Chondrocyte (in vitro differentiated cells): ENCODE results near the gene GPRC5C. TPM values are rescaled to one million over a fixed set of nuclear protein-coding genes. Genes with fewer than 3 reads are reported as not detected.

Experiments used
- DNase-seq: peaks from one replicate; pipeline ENCODE4 v3.0.0; 2021; ENCODE audit warnings: mixed read lengths, low spot score
- H3K27ac Mint-ChIP-seq: one replicate; pipeline ENCODE4 v1.8.0; 2021; ENCODE audit warnings: mild to moderate bottlenecking, moderate library complexity, mixed read lengths; ENCODE audit not compliant: unreplicated experiment
- H3K27me3 Mint-ChIP-seq: 2 replicates; pipeline ENCODE4 v1.8.0; 2021; ENCODE audit warnings: low read depth, mixed read lengths
- H3K36me3 Mint-ChIP-seq: 2 replicates; pipeline ENCODE4 v1.8.0; 2021; ENCODE audit warnings: low read depth, mixed read lengths
- H3K4me1 Mint-ChIP-seq: 2 replicates; pipeline ENCODE4 v1.8.0; 2021; ENCODE audit warnings: low read depth, mild to moderate bottlenecking, mixed read lengths
- H3K4me3 Mint-ChIP-seq: one replicate; pipeline ENCODE4 v1.8.0; 2021; ENCODE audit warnings: mild to moderate bottlenecking, moderate library complexity, mixed read lengths; ENCODE audit not compliant: unreplicated experiment
- H3K9me3 Mint-ChIP-seq: 2 replicates; pipeline ENCODE4 v1.8.0; 2021; ENCODE audit warnings: low read depth, mixed read lengths
- total RNA-seq: library from RNA; stranded (reverse); gene quantifications from 3 replicates; pipeline ENCODE4 v1.2.1, GENCODE V29; 2021
- TF ChIP-seq, protein P1 (sequence below): fragments of 200-600 bp; sonication (generic); IDR thresholded peaks from 2 replicates; pipeline ENCODE4 v1.5.0; 2021; ENCODE audit warnings: antibody characterized with exemption, mild to moderate bottlenecking, moderate library complexity

The GPRC5C gene
- total RNA-seq, 1 donor from 2014 or later = 47.8 TPM

DNA sequence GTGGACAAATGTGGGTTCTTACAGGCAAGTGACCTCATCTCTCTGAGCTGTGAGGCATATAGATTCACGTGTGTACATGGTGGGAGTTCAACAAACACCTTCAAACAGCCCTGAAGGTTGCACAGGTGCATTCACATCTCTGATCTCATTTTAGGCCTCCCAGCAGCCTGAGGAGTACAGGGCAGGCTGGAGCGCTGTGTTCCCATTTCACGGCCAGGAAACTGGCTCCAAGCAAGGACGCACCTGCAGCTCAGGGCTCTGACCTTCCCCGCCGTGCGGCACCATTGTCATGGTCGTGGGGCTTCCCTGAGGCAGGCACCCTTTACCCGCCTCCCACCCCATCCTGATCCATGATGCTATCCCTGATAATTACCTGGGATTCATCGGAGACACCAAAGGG lies 29.7 kb downstream of the GPRC5C start:
- Mint-ChIP-seq H3K27me3 (peaks cover 22% of the 10 kb centered on the region), H3K36me3 (no peaks in the 10 kb centered on the region), H3K9me3 (no peaks in the 10 kb centered on the region), H3K4me1 (peaks cover 3% of the 10 kb centered on the region), H3K27ac (no peak overlapping the region), H3K4me3 (no peak overlapping the region)
- no peak for DNase-seq
- TF ChIP-seq, protein P1, sequence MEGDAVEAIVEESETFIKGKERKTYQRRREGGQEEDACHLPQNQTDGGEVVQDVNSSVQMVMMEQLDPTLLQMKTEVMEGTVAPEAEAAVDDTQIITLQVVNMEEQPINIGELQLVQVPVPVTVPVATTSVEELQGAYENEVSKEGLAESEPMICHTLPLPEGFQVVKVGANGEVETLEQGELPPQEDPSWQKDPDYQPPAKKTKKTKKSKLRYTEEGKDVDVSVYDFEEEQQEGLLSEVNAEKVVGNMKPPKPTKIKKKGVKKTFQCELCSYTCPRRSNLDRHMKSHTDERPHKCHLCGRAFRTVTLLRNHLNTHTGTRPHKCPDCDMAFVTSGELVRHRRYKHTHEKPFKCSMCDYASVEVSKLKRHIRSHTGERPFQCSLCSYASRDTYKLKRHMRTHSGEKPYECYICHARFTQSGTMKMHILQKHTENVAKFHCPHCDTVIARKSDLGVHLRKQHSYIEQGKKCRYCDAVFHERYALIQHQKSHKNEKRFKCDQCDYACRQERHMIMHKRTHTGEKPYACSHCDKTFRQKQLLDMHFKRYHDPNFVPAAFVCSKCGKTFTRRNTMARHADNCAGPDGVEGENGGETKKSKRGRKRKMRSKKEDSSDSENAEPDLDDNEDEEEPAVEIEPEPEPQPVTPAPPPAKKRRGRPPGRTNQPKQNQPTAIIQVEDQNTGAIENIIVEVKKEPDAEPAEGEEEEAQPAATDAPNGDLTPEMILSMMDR = no peak

DNA sequence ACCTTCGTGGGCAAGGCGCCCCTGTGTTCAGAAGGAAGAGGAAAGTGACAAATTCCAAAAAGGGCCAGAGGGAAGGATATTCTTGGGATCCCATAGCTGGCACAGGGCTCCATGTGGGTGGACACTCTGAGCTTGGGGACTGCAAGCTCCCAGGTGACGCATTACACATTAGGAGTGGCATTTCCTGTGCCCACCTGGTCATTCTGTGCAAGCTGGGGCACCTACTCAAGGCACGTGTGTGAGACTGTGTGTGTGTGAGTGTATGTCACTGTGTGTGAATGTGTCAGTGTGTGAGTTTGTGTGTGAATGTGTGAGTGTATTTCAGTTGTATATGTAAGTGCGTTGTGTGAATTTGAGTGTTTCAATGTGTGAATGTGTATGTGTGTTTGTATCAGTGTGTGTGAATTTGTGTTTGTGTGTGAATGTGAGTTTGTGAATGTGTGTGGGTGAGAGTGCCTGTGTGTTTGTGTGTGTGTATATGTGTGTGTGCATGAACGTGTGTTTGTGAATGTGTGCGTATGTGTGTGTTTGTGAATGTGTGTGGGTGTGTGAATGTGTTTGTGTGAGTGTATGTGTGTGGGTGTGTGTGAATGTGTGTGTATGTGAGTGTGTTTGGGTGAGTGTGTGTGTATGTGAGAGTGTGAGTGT lies 33.0 kb downstream of the GPRC5C start:
- H3K27ac Mint-ChIP-seq = no peak overlapping the region
- DNase-seq = no peak

DNA sequence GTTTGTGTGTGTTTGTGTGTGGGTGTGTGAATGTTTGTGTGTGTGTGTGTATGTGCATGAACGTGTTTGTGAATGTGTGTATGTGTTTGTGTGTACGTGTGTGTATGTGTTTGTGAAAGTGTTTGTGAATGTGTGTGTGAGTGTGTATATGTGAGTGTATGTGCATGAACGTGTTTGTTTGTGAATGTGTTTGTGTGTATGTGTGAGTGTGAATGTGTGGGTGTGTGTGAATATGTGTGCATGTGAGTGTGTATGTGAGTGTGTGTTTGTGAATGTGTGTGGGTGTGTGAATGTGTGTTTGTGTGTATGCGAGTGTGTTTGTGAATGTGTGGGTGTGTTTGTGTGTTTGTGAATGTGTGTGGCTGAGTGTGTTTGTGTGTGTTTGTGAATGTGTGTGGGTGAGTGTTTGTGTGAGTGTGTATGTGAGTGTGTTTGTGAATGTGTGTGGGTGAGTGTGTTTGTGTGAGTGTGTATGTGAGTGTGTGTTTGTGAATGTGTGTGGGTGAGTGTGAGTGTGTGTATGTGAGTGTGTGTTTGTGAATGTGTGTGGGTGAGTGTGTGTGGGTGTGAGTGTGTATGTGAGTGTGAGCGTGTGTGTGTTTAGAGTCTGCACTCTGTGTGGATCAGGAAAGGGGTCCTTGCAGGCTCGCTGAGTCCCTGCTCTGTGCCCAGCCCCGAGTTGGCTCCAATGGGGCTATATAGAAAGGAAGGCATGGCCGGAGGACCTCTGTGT lies 33.7 kb downstream of the GPRC5C start:
- H3K27me3 Mint-ChIP-seq = peaks cover 16% of the 10 kb centered on the region
- TF ChIP-seq, protein P1 = no peak
- no peak for DNase-seq
- H3K4me3 Mint-ChIP-seq = no peak overlapping the region
- no peak overlapping the region for H3K27ac Mint-ChIP-seq
- H3K4me1 Mint-ChIP-seq = no peaks in the 10 kb centered on the region
- H3K36me3 Mint-ChIP-seq = no peaks in the 10 kb centered on the region
- H3K9me3 Mint-ChIP-seq = no peaks in the 10 kb centered on the region

More for the DNA sequence above, 33.0 kb downstream of the GPRC5C start:
- no peaks in the 10 kb centered on the region for H3K4me1 Mint-ChIP-seq
- H3K36me3 Mint-ChIP-seq = no peaks in the 10 kb centered on the region
- TF ChIP-seq, protein P1 = no peak
- H3K27me3 Mint-ChIP-seq = peaks cover 13% of the 10 kb centered on the region
- no peaks in the 10 kb centered on the region for H3K9me3 Mint-ChIP-seq
- H3K4me3 Mint-ChIP-seq = no peak overlapping the region

- H3K27ac Mint-ChIP-seq = no peak within 1 kb of the TSS
- H3K4me1 Mint-ChIP-seq = no peaks in the 10 kb centered on the region
- peaks cover 22% of the 10 kb centered on the region for H3K27me3 Mint-ChIP-seq
- no peaks in the 10 kb centered on the region for H3K36me3 Mint-ChIP-seq
- no peak within 1 kb of the TSS for H3K4me3 Mint-ChIP-seq
- DNase-seq = peak; percentile 83
- TF ChIP-seq, protein P1 = no peak
- H3K9me3 Mint-ChIP-seq = no peaks in the 10 kb centered on the region
These were observed 34.4 kb downstream of the GPRC5C start, which contains the start of gene CD300A for GRCh38 chr17:74466111-74466827. Gene CD300A, plus strand, starts transcription at chr17:74466634. Its CDS starts 70 bp downstream, at chr17:74466704.

GRCh38 chr17:74466828-74467184 lies 34.9 kb downstream of the GPRC5C start:
- H3K4me1 Mint-ChIP-seq = no peaks in the 10 kb centered on the region
- no peak overlapping the region for H3K27ac Mint-ChIP-seq
- no peak for DNase-seq
- no peaks in the 10 kb centered on the region for H3K9me3 Mint-ChIP-seq
- peaks cover 23% of the 10 kb centered on the region for H3K27me3 Mint-ChIP-seq
- no peaks in the 10 kb centered on the region for H3K36me3 Mint-ChIP-seq
- no peak overlapping the region for H3K4me3 Mint-ChIP-seq
- TF ChIP-seq, protein P1 = no peak
